Endothelial cell of umbilical vein (primary cell): ENCODE measurements around the gene GNPAT. TPM values are rescaled to one million over a fixed set of nuclear protein-coding genes. Genes with fewer than 3 reads are reported as not detected.

Source experiments
- BruUV-seq: library from RNA; stranded (reverse); fragments of 400-500 nt; replicated peaks from 2 replicates; lab custom pipeline; 2021; lab: Mats Ljungman, UMichigan
- CTCF ChIA-PET: fragments of 300-600, 350-600 bp; sonication (Branson Sonifier 250); formaldehyde crosslinking; loops from one replicate; lab custom pipeline; 2021; ENCODE audit warnings: antibody characterized with exemption, inconsistent platforms; lab: Charles Lee
- POLR2A ChIA-PET: fragments of 300-600, 350-600 bp; sonication (Branson Sonifier 250); formaldehyde crosslinking; loops from one replicate; lab custom pipeline; 2021; ENCODE audit warnings: antibody characterized with exemption, inconsistent platforms; lab: Charles Lee
- DNase-seq: peaks from one replicate; pipeline ENCODE4 v3.0.0-alpha.2; 2011; ENCODE audit warnings: low read depth, low spot score
- FAIRE-seq: peaks from 2 replicates; lab custom pipeline; 2011; peaks lifted over from hg19 to GRCh38; lab: Jason Lieb, UNC
- H2AFZ ChIP-seq: 2 replicates; pipeline ENCODE4 v1.6.0; 2012; ENCODE audit warnings: low read depth, low read length, control low read depth, inconsistent platforms
- H3K27ac ChIP-seq: 2 replicates; pipeline ENCODE4 v1.5.1; 2011; ENCODE audit warnings: low read depth, mild to moderate bottlenecking, control low read depth, low read length, moderate library complexity; ENCODE audit not compliant: insufficient read depth
- H3K27me3 ChIP-seq, 2 experiments: 2 replicates each; pipeline versions ENCODE4 v1.6.0 to v1.6.1; 2011; ENCODE audit warnings: low read length in 2 of 2, mixed read lengths in 1 of 2; ENCODE audit not compliant: control insufficient read depth in 2 of 2, insufficient read depth in 2 of 2
- H3K36me3 ChIP-seq, 2 experiments: 2 replicates in 1 of 2; 3 replicates in 1 of 2; pipeline ENCODE4 v1.5.1; 2011; ENCODE audit warnings: low read length in 2 of 2, mild to moderate bottlenecking in 1 of 2, moderate library complexity in 1 of 2; ENCODE audit not compliant: control insufficient read depth in 2 of 2, insufficient read depth in 2 of 2; ENCODE audit errors: extremely low read depth in 1 of 2
- H3K4me1 ChIP-seq: 3 replicates; pipeline ENCODE4 v1.5.1; 2011; ENCODE audit warnings: mild to moderate bottlenecking, low read length; ENCODE audit not compliant: control insufficient read depth, insufficient read depth; ENCODE audit errors: extremely low read depth
- H3K4me2 ChIP-seq: 2 replicates; pipeline ENCODE4 v1.6.1; 2011; ENCODE audit warnings: low read length, control low read depth, mixed read lengths; ENCODE audit not compliant: insufficient read depth
- H3K4me3 ChIP-seq, 3 experiments: fragments of 200-600 bp in 1 of 3; sonication (generic), shearing (Covaris generic) in 1 of 3; replicated peaks in 1 of 3; 2 replicates each; pipeline ENCODE4 v1.5.1; 2011 to 2016; ENCODE audit warnings: control low read depth in 3 of 3, low read length in 3 of 3, mild to moderate bottlenecking in 2 of 3, inconsistent platforms in 1 of 3, low read depth in 1 of 3, moderate library complexity in 1 of 3; ENCODE audit not compliant: insufficient read depth in 1 of 3
- H3K79me2 ChIP-seq: 2 replicates; pipeline ENCODE4 v1.6.0; 2012; ENCODE audit warnings: low read length, inconsistent platforms; ENCODE audit not compliant: control insufficient read depth, insufficient read depth
- H3K9ac ChIP-seq: replicated peaks from 2 replicates; pipeline ENCODE3; 2011; ENCODE audit warnings: low read length, control low read depth; ENCODE audit not compliant: insufficient read depth; ENCODE audit errors: extremely low read depth
- H3K9me1 ChIP-seq: replicated peaks from 3 replicates; pipeline ENCODE4 v1.6.0; 2011; ENCODE audit warnings: mild to moderate bottlenecking, low read length; ENCODE audit not compliant: control insufficient read depth, insufficient read depth; ENCODE audit errors: extremely low read depth
- H3K9me3 ChIP-seq: replicated peaks from 2 replicates; pipeline ENCODE4 v1.5.1; 2012; ENCODE audit warnings: low read length, inconsistent platforms; ENCODE audit not compliant: control insufficient read depth, insufficient read depth
- H4K20me1 ChIP-seq: replicated peaks from 2 replicates; pipeline ENCODE3; 2011; ENCODE audit warnings: mild to moderate bottlenecking, low read length; ENCODE audit not compliant: control insufficient read depth, insufficient read depth; ENCODE audit errors: extremely low read depth
- EZH2 ChIP-seq: IDR thresholded peaks from 2 replicates; pipeline ENCODE4 v1.6.1; 2012; ENCODE audit warnings: borderline replicate concordance, low read depth, mild to moderate bottlenecking, moderate library complexity, low read length, inconsistent platforms; ENCODE audit not compliant: severe bottlenecking
- FOS ChIP-seq: IDR thresholded peaks from 2 replicates; pipeline ENCODE4 v1.6.1; 2011; ENCODE audit warnings: mild to moderate bottlenecking, low read length, moderate library complexity, borderline replicate concordance; ENCODE audit not compliant: insufficient read depth
- GATA2 ChIP-seq: IDR thresholded peaks from 2 replicates; pipeline ENCODE4 v1.7.0; 2011; ENCODE audit warnings: low read depth, mild to moderate bottlenecking, moderate library complexity, mixed read lengths, low read length; ENCODE audit not compliant: insufficient read length, insufficient read depth
- MAX ChIP-seq: IDR thresholded peaks from 2 replicates; pipeline ENCODE4 v1.6.1; 2011; ENCODE audit not compliant: insufficient read depth, insufficient read length
- MYC ChIP-seq: IDR thresholded peaks from one replicate; pipeline ENCODE4 v1.6.1; 2011; ENCODE audit warnings: mild to moderate bottlenecking, low read depth, low read length
- dilution Hi-C: fragments of 300-500 bp; cut with MboI; formaldehyde crosslinking; loops from one replicate; pipeline ENCODE4 v1.15.0; 2019; ENCODE audit warnings: low sequenced_read_pairs; ENCODE audit not compliant: extremely low pct_ligation_motif_present
- intact Hi-C: fragments of 100-400 bp; cut with micrococcal nuclease; formaldehyde crosslinking; loops from one replicate; pipeline ENCODE4 v1.10.0; 2022
- polyA plus RNA-seq, 4 experiments: library from polyadenylated mRNA; depleted of rRNA in 3 of 4; stranded (reverse) in 3 of 4; unstranded in 1 of 4; fragments of >200 nt; gene quantifications; 2 replicates each; pipeline versions ENCODE4 v1.2.1 to v1.2.3, GENCODE V29; 2011 to 2012; ENCODE audit warnings: missing spikeins in 1 of 4
- total RNA-seq: library from RNA; stranded (reverse); gene quantifications from 2 replicates; pipeline ENCODE4 v1.2.3, GENCODE V29; 2021

GNPAT gene
- total and polyA plus RNA-seq, 2 donors (not counting 3 experiments of a cell fraction or from before 2014, with no cell fraction given): 18.9 to 51.4 TPM

- H3K4me1 ChIP-seq: no peaks in the 10 kb centered on the region
- no peaks in the 10 kb centered on the region for H3K9me1 ChIP-seq
- no peaks in the 10 kb centered on the region for H3K79me2 ChIP-seq
- CTCF ChIA-PET: no interaction called here
- no peak for TF ChIP-seq EZH2
- no peak overlapping the region for H3K4me2 ChIP-seq
- H3K4me3 ChIP-seq: no peak overlapping the region
- peaks cover 0 to 4% of the 10 kb centered on the region in 2 experiments for H3K36me3 ChIP-seq
- H4K20me1 ChIP-seq: no peaks in the 10 kb centered on the region
- H3K9ac ChIP-seq: no peak overlapping the region
- no peaks in the 10 kb centered on the region for H3K9me3 ChIP-seq
- no TSS peak for BruUV-seq
- peaks cover 3 to 6% of the 10 kb centered on the region in 2 experiments for H3K27me3 ChIP-seq
- dilution Hi-C loops (no loop called here), intact Hi-C loops (no loop called here)
- H2AFZ ChIP-seq: no peak overlapping the region
- POLR2A ChIA-PET: no interaction called here
- no peak overlapping the region for H3K27ac ChIP-seq
- FAIRE-seq (no peak), DNase-seq (no peak)
Observed at GRCh38 chr1:231219422-231220401, 21.3 kb upstream of the GNPAT start.

- no peak overlapping the region for H3K27ac ChIP-seq
- peaks cover 3 to 6% of the 10 kb centered on the region in 2 experiments for H3K27me3 ChIP-seq
- DNase-seq (no peak), FAIRE-seq (no peak)
- no peaks in the 10 kb centered on the region for H3K79me2 ChIP-seq
- H3K9me3 ChIP-seq: no peaks in the 10 kb centered on the region
- H2AFZ ChIP-seq: no peak overlapping the region
- H3K4me1 ChIP-seq: no peaks in the 10 kb centered on the region
- ChIA-PET POLR2A (no interaction called here), CTCF (no interaction called here)
- H4K20me1 ChIP-seq: no peaks in the 10 kb centered on the region
- TF ChIP-seq FOS (no peak), EZH2 (no peak), MAX (no peak), GATA2 (no peak), MYC (no peak)
- H3K36me3 ChIP-seq: peaks cover 0 to 10% of the 10 kb centered on the region in 2 experiments
- intact Hi-C loops: no loop called here
- H3K9me1 ChIP-seq: no peaks in the 10 kb centered on the region
- no peak overlapping the region for H3K9ac ChIP-seq
- no TSS peak for BruUV-seq
- dilution Hi-C loops: no loop called here
- H3K4me3 ChIP-seq: no peak overlapping the region
- H3K4me2 ChIP-seq: no peak overlapping the region
Observed at GRCh38 chr1:231220801-231221200, 20.2 kb upstream of the GNPAT start.
